BE2C (cell line): ENCODE results near the gene TRAPPC8.
"Not testable (repeated sequence)": the region's sequence is repeated elsewhere in the genome, so short reads cannot be mapped to it uniquely, and the experiment has no call there.

Experiments used
- DNase-seq: peaks from one replicate; pipeline ENCODE4 v3.0.0-alpha.2; 2020
- H3K27me3 ChIP-seq: fragments of 250-450 bp; sonication (Bioruptor Pico); 2 replicates; pipeline ENCODE4 v1.5.1; 2020; ENCODE audit warnings: mild to moderate bottlenecking
- H3K36me3 ChIP-seq: fragments of 250-450 bp; sonication (Bioruptor Pico); 2 replicates; pipeline ENCODE4 v1.5.1; 2020; ENCODE audit warnings: mild to moderate bottlenecking
- H3K4me1 ChIP-seq: fragments of 250-450 bp; sonication (Bioruptor Pico); 2 replicates; pipeline ENCODE4 v1.5.1; 2020
- H3K4me3 ChIP-seq: 2 replicates; pipeline ENCODE4 v1.5.1; 2011; ENCODE audit warnings: low read depth, low read length
- H3K9me3 ChIP-seq: fragments of 250-450 bp; sonication (Bioruptor Pico); 2 replicates; pipeline ENCODE4 v1.5.1; 2020
- TF ChIP-seq, protein P1 (sequence below): IDR thresholded peaks from 2 replicates; pipeline ENCODE4 v1.5.1; 2012; ENCODE audit warnings: mild to moderate bottlenecking, low read depth, low read length

The TRAPPC8 gene

DNA sequence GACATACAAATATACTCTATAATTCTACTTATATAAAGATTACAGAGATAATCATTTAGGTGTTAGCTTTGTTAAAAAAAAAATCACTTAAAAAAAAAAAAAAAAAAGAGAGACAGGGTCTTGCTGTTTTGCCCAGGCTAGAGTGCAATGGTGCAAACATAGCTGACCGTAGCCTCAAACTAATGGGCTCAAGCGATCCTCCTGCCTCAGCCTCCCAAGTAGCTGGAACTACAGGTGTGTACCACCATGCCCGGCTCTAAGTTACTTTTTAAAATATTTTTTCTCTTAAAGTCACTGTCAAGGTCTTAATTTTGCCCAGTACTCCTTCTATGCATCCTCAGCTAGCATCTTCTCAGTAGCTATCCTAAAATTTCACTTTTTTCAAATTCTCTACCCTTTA is 105.0 kb downstream of the TRAPPC8 start:
- Histone ChIP-seq H3K9me3 (no peaks in the 10 kb centered on the region), H3K4me3 (no peak overlapping the region), H3K4me1 (no peaks in the 10 kb centered on the region), H3K27me3 (no peaks in the 10 kb centered on the region), H3K36me3 (no peaks in the 10 kb centered on the region)
- TF ChIP-seq, protein P1, sequence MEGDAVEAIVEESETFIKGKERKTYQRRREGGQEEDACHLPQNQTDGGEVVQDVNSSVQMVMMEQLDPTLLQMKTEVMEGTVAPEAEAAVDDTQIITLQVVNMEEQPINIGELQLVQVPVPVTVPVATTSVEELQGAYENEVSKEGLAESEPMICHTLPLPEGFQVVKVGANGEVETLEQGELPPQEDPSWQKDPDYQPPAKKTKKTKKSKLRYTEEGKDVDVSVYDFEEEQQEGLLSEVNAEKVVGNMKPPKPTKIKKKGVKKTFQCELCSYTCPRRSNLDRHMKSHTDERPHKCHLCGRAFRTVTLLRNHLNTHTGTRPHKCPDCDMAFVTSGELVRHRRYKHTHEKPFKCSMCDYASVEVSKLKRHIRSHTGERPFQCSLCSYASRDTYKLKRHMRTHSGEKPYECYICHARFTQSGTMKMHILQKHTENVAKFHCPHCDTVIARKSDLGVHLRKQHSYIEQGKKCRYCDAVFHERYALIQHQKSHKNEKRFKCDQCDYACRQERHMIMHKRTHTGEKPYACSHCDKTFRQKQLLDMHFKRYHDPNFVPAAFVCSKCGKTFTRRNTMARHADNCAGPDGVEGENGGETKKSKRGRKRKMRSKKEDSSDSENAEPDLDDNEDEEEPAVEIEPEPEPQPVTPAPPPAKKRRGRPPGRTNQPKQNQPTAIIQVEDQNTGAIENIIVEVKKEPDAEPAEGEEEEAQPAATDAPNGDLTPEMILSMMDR: no peak
- no peak for DNase-seq

DNA sequence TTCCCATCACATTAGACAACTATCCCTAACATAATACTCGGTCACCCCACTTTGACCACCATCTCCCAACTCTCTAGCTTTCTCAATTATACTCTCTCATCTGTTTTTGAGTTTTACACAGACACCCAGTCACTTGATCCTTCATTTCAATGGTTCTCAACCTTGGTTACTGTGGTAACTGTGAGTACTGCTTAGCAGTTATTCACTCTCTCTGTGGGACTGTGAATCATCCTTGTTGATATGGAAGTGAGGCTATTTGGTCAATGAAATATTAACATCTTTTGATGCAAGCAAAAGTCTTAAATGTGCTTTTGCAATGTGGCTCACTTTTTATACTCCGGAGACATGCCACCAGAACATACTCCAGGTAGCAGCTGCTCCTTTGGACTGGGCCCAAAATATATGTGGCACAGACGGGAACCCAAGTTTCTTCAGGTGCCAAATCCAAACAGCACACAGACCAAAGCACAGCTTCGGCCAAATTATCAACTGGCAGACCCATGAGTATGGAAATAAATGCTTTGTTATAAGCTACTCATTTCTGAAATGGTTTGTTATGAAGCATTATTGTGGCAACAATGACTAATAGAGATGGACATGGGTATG is 107.3 kb downstream of the TRAPPC8 start:
- H3K36me3 ChIP-seq: no peaks in the 10 kb centered on the region

DNA sequence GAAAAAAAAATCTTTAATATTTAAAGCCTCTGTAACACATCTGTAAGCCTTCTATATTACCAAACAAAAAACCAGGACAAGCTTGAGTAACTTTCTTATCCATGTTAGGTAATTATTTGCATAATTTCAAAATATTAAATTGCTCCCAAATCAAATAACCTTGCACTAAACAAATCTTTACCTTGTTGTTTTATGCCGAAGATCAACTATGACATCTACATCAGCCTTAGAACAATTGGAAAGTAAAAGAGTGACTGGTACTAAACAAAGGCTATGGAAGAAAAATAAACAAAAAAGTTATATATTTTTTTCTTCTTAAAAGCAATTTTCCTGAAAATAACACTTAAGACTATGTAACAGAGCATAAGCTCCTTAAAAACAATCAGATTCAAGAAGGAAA is 111.0 kb downstream of the TRAPPC8 start:
- Histone ChIP-seq H3K4me3 (no peak overlapping the region), H3K4me1 (no peaks in the 10 kb centered on the region), H3K9me3 (no peaks in the 10 kb centered on the region), H3K27me3 (no peaks in the 10 kb centered on the region), H3K36me3 (no peaks in the 10 kb centered on the region)
- DNase-seq: no peak
- TF ChIP-seq, protein P1: no peak

More for the DNA sequence above, 107.3 kb downstream of the TRAPPC8 start:
- no peaks in the 10 kb centered on the region for H3K27me3 ChIP-seq
- no peaks in the 10 kb centered on the region for H3K9me3 ChIP-seq
- no peak overlapping the region for H3K4me3 ChIP-seq
- H3K4me1 ChIP-seq: no peaks in the 10 kb centered on the region
- no peak for DNase-seq
- TF ChIP-seq, protein P1: no peak

DNA sequence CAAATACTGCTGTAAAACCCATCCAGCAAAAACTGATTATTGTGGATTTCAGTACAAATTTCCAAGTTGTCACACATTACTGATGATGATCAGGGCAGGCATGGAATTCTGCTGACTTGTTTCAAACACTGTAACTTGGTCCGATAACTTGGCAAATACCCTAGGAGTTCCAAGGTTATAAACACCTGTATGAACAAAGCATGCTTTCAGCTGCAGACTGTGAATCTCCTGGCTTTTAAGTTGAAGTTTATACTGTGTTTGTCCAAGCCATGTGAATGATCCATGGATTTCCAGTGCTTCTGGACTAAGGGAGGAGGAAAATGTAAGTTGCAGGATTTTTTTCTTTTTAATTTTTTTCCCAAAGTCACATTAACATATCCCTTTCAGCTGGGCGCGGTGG is 112.2 kb downstream of the TRAPPC8 start:
- no peaks in the 10 kb centered on the region for H3K36me3 ChIP-seq
- no peak overlapping the region for H3K4me3 ChIP-seq
- DNase-seq: no peak
- H3K4me1 ChIP-seq: no peaks in the 10 kb centered on the region
- H3K9me3 ChIP-seq: no peaks in the 10 kb centered on the region
- TF ChIP-seq, protein P1: no peak
- H3K27me3 ChIP-seq: no peaks in the 10 kb centered on the region

DNA sequence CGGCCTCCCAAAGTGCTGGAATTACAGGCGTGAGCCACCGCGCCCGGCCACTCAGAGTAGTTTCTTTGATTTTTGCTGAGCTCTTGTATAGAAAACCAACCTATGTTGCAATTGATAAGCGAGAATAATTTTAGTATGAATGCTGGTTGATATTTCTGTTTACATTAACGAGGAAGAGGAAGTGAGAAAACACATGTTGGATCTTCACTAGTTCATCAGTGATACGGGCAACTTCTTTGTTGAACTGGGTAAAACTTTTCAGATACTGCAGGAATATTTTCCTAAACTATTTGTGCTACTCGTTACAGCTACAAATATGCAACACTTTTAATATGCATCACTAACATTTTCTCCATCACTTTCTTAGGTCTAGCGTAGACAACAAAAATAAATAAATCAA is 114.3 kb downstream of the TRAPPC8 start:
- Histone ChIP-seq H3K4me1 (no peaks in the 10 kb centered on the region), H3K4me3 (no peak overlapping the region), H3K27me3 (no peaks in the 10 kb centered on the region), H3K36me3 (no peaks in the 10 kb centered on the region), H3K9me3 (no peaks in the 10 kb centered on the region)
- no peak for DNase-seq
- TF ChIP-seq, protein P1: no peak

DNA sequence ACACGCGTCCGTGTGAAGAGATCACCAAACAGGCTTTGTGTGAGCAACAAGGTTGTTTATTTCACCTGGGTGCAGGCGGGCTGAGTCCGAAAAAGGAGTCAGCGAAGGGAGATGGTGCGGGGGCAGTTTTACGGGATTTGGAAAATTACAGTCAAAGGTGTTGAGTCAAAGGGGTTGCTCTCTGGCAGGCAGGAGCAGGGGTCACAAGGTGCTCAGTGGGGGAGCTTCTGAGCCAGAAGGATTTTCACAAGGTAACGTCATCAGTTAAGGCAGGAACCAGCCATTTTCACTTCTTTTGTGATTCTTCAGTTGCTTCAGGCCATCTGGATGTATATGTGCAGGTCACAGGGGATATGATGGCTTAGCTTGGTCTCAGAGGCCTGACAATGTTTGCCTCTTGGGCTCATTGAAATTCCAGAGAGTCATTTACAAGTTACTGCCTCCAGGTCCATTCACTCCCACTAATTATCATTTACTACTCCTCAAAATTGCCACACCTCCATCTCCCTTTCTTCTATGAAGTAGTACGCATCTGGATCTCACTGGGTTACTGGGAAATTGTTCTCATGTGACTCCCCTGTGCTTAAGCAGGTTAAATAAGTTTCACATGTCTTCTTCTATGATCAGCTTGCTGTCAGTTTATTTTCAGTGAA is 116.1 kb downstream of the TRAPPC8 start:
- DNase-seq, H3K4me1 ChIP-seq, H3K36me3 ChIP-seq, H3K27me3 ChIP-seq, H3K4me3 ChIP-seq, H3K9me3 ChIP-seq: not testable (repeated sequence)
